Left cardiac atrium (tissue), 4 donors: ENCODE data around the gene NCBP3. TPM values are rescaled to one million over a fixed set of nuclear protein-coding genes. Genes with fewer than 3 reads are reported as not detected.
"Not testable (repeated sequence)": the region's sequence is repeated elsewhere in the genome, so short reads cannot be mapped to it uniquely, and the experiment has no call there.

Source experiments
- ATAC-seq, 2 donors: fragments of 200-7000 bp; cut with Tn5 transposase; one replicate each; pipeline ENCODE4 v1.9.1; 2020; ENCODE audit warnings: mild to moderate bottlenecking in 2 of 2, moderate library complexity in 2 of 2
- DNase-seq: peaks from one replicate; pipeline ENCODE4 v3.0.0-alpha.2; 2020
- intact Hi-C, 2 donors: fragments of 100-400 bp; cut with DNase I; formaldehyde crosslinking; loops; one replicate each; pipeline versions ENCODE4 v1.14.1 to v1.15.1; 2022 to 2023
- total RNA-seq, 2 donors: library from RNA; stranded (reverse); fragmentation: NEBNext Ultra II Directional; extraction: Animal tissue kit (Norgen Biotek cat#: 25700); gene quantifications; one replicate each; pipeline ENCODE4 v1.2.1, GENCODE V29; 2021
- donor health status: DM: no; HTN: yes; CAD: no.
- donor health status: DM: no; HTN: yes; CAD: no; lungs with severe emphysema.
- donor health status: DM: yes; HTN: yes; CAD: no.
- donor health status: Dilated cardiomyopathy.

NCBP3 gene
- total RNA-seq, 2 donors from 2014 or later = 16.3 to 24.4 TPM

GRCh38 chr17:3854204-3854603 is 8.2 kb upstream of the NCBP3 start:
- intact Hi-C loops, ATAC-seq, DNase-seq: not testable (repeated sequence)

GRCh38 chr17:3852561-3852960 is 6.5 kb upstream of the NCBP3 start:
- intact Hi-C loops = no loop called here
- peak in 1 of 2 donors; percentile 39 for ATAC-seq
- DNase-seq = no peak

- intact Hi-C loops = no loop called here
- no peak for DNase-seq
- no peak for ATAC-seq
Observed at GRCh38 chr17:3851461-3852100, 5.5 kb upstream of the NCBP3 start.

GRCh38 chr17:3848229-3848835 is 2.3 kb upstream of the NCBP3 start:
- ATAC-seq = no peak
- no peak for DNase-seq
- intact Hi-C loops = loop anchor here in 1 of 2 donors (10.0 kb wide), 1 partner anchor 114 kb away; no protein-coding TSS in a partner anchor

GRCh38 chr17:3847165-3847670 is 1.2 kb upstream of the NCBP3 start:
- ATAC-seq = no peak
- intact Hi-C loops = loop anchor here in 1 of 2 donors (10.0 kb wide), 1 partner anchor 112 kb away; no protein-coding TSS in a partner anchor
- no peak for DNase-seq

DNA sequence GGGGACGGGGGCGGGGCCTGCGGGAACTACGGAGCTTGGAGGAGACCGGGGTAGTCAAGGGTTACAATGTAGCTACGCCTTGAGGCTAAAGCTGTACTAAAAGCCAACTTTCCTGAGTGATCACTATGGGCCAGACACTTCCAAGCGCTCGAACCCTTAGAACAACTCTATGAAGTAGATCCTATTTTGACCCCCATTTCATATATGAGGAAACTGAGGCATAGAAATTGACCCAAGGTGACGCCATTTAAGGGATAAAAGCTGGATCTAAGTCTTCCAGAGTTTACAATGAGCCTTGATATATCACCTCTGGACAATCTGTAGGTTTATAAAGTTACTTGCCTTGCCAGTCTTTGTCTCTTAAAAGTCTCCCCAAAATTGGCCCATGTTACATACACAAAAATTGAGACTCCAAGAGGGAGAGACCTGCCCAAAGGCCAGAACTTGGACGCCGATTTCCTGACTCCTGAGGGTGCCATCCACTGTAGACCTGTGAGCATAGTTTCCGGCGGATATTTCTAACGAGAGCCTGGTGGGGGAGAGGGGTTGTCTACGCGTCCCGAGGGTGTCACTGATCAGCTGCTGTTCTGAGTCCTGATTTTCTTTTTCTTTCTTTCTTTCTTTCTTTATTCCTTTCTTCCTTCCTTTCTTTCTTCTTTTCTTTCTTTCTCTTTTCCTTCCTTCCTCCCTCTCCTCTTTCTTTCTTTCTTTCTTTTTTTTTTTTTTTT is 555 bp upstream of the NCBP3 start:
- DNase-seq (no peak), ATAC-seq (no peak)
- intact Hi-C loops = loop anchor here in 1 of 2 donors (10.0 kb wide), 1 partner anchor 112 kb away; no protein-coding TSS in a partner anchor

DNA sequence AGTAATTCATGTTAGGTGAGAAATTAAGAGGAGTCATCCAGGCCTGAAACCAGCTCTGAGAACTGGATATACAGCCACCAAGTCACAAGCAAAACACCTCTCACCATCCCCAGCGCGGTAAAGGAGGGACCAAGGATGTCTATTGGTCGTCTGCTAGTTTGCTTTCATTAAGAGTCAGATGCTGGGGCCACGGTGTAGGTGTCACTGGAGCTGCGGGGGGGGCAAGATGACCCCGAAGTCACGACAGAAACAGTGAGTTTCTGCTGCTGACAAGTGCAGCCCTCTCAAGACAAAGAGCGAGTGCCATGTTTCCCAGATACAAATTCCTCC is 790 bp downstream of the NCBP3 start:
- DNase-seq (no peak), ATAC-seq (peak in 1 of 2 donors; percentile 1)
- intact Hi-C loops = loop anchor here in 1 of 2 donors (10.0 kb wide), 1 partner anchor 110 kb away; no protein-coding TSS in a partner anchor

- intact Hi-C loops = loop anchor here in 1 of 2 donors (5.0 to 10.0 kb wide), 2 partner anchors 110 to 223 kb away; no protein-coding TSS in a partner anchor
- not testable (repeated sequence) for ATAC-seq, DNase-seq
Observed at GRCh38 chr17:3844556-3844955, 1.5 kb downstream of the NCBP3 start.

- ATAC-seq (no peak), DNase-seq (no peak)
- intact Hi-C loops = loop anchor here in 1 of 2 donors (5.0 to 10.0 kb wide), 2 partner anchors 109 to 223 kb away; no protein-coding TSS in a partner anchor
Observed at GRCh38 chr17:3843935-3844516, 2.0 kb downstream of the NCBP3 start.

GRCh38 chr17:3838206-3838605 is 7.8 kb downstream of the NCBP3 start:
- ATAC-seq = no peak
- no peak for DNase-seq
- intact Hi-C loops = no loop called here

DNA sequence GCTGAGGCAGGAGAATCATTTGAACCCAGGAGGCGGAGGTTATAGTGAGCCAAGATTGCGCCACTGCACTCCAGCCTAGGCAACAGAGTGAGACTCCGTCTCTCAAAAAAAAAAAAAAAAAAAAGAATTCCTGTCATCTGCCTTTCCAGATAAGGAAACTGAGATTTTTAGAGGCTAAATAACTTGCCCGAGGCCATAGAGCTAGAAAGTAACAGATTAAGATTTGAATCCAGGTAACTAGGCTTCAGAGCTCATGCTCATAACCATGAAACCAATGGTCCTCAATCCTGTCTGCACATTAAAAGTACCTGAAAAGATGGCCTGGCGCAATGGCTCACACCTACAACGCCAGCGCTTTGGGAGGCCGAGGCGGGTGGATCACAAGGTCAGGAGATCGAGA is 9.5 kb downstream of the NCBP3 start:
- no peak for DNase-seq
- intact Hi-C loops = no loop called here

DNA sequence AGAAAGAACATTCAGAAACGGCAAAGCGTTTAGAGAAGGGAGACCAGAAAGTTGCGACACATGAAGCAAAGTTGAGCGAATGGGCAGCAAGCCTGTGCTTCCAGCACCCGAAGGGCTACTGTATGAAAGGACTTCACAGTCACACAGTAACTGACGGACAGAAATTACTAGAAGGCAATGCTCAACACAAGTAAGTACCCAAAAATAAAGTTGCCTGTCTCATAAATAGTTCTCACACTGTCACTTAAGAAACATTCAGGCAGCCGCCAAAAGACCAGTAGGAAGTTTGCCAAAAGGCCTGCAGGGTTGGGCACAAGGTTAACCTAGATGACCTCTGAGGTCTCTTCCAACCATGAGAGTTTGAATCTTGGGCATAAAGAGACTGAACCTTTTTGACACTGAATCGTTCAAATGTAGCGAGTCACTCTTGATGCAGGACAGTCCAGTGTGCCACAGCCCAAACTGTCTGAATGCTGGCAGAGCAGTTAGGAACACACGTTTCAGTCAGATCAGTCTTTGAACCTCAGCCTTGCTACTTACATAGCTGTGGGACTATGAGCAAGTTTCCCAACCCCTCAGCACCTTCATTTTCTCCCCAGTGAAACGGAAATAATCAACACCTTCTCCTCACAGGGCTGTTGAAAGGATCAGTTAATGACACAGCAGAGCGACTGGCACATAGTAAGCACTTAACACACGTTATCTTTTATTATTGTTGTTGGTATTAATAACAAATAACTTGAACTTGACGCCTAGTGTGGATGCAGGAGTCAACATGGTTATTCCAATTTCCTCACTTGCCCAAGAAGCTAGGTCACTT is 10.4 kb downstream of the NCBP3 start:
- intact Hi-C loops = no loop called here
- peak; percentile 64 to 75 for ATAC-seq
- DNase-seq = no peak

More for the DNA sequence above, 9.5 kb downstream of the NCBP3 start:
- ATAC-seq = no peak

DNA sequence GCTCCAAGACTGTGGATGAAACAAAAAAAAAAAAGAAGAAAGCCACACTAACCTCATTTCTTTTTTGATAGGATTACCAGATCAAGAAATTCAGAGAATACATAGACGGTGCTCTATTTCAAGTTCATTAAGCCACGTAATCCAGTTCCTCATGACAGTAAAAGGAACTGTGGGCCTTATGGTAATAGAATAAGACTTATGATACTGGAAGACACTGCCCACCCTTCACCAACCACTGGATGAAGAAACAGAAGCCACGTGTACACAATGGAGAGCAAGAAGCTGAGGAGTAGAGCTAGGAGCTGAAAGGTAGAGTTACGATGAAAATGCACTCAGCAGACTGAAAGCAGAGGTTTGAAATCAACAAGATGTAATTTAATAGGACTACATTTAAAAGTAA is 11.2 kb downstream of the NCBP3 start:
- no peak for ATAC-seq
- intact Hi-C loops = no loop called here
- no peak for DNase-seq

DNA sequence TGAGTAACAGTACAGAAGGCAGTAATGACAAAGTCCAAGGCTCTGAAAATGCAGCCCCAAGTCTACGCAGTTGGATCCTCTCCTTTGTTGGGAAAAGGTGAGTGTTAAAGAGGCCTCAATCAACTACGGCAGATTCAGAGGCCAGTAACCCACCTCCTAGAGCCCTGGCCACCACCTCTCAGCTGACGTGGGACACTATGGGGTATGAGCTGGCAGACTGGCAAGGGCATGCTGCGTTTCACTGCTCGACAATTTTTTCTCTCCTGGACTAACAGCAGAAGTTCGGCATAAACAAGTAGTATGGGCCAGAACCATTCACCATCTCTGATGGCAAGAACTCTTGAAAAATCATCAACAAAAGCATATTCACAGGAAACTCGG is 17.2 kb downstream of the NCBP3 start:
- DNase-seq (no peak), ATAC-seq (peak in 1 of 2 donors; percentile 15)
- intact Hi-C loops = no loop called here

GRCh38 chr17:3828151-3828851 is 17.7 kb downstream of the NCBP3 start:
- DNase-seq (no peak), ATAC-seq (peak; percentile 67 to 91)
- intact Hi-C loops = no loop called here

- no peak for DNase-seq
- ATAC-seq = no peak
- intact Hi-C loops = no loop called here
Observed at GRCh38 chr17:3827124-3827773, 18.8 kb downstream of the NCBP3 start.

GRCh38 chr17:3826191-3826590 is 19.9 kb downstream of the NCBP3 start:
- intact Hi-C loops = no loop called here
- no peak for ATAC-seq
- DNase-seq = no peak

DNA sequence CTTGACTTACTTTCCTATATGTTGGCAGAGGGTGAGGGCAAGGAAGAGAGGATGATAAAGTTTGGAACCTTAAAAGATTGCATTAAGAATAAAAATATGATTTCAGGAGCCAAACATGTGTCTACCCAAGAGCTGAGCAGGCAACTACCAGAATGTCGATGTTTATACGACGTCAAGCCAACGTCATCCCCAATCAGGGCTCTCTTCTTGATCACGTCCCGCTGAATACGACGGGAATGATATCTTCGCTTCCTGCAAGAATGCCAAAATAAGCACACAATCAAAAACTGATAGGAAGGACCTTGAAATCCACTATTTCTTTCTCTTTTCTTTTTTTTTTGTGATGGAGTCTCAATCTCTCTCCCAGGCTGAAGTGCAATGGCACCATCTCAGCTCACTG is 24.9 kb downstream of the NCBP3 start:
- intact Hi-C loops = no loop called here
- DNase-seq = no peak
- ATAC-seq = no peak
